Measurements from ENCODE around the gene LYPD6. TPM values are rescaled to one million over a fixed set of nuclear protein-coding genes. Genes with fewer than 3 reads are reported as not detected.

The LYPD6 gene
- total and polyA plus RNA-seq, 2 donors (not counting 1 experiment from before 2014, with no cell fraction given): not detected

DNA sequence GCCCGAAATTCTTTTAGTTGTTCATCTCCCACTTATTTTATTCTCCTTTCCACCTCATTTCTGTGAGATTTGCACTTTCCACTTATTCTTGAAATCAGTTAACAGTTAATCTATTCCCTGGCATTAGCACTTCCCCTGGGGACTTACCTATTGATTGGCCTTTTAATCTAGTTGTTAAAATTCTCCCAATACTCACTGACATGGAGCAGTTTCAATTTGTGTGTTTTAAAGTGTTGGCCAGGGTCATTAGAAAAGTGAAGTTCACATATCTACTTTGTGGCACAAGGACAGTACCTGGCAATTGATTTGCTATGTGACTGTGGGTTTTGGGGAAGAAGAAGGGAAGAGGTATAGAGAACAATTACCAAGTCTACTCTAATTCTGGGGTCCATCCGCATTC is 83.1 kb downstream of the LYPD6 start:
- DNase-seq (no peak), ATAC-seq (ENCODE audit: low read depth) (no peak)
- intact Hi-C loops (cut with micrococcal nuclease): no loop called here
- peaks cover 4% of the 10 kb centered on the region for H3K27me3 Mint-ChIP-seq
- Histone ChIP-seq H3K27ac (ENCODE audit: low read length in 2 of 2) (no peak overlapping the region), H3K9me3 (ENCODE audit: control extremely low read depth in 1 of 3, control insufficient read depth in 2 of 3, insufficient read depth in 1 of 3, low read length in 2 of 3) (no peaks in the 10 kb centered on the region), H2AFZ (ENCODE audit: insufficient read depth, low read depth, low read length, poor library complexity, severe bottlenecking) (no peak overlapping the region), H3K36me3 (replicated peaks in 1 of 2; ENCODE audit: control extremely low read depth in 1 of 2, control insufficient read depth in 1 of 2, extremely low read depth in 1 of 2, insufficient read depth in 2 of 2, low read length in 1 of 2) (no peaks in the 10 kb centered on the region), H3K79me2 (ENCODE audit: control insufficient read depth, insufficient read depth, low read length) (no peaks in the 10 kb centered on the region), H3K4me3 (ENCODE audit: control extremely low read depth in 1 of 5, extremely low read depth in 1 of 5, insufficient read depth in 1 of 5, low read depth in 2 of 5, low read length in 4 of 5) (no peak overlapping the region), H3K4me2 (replicated peaks; ENCODE audit: low read depth, low read length, poor library complexity, severe bottlenecking) (no peak overlapping the region), H3K4me1 (ENCODE audit: control insufficient read depth in 2 of 2, insufficient read depth in 2 of 2, low read length in 2 of 2) (no peaks in the 10 kb centered on the region), H3K9ac (ENCODE audit: low read length) (no peak overlapping the region), H3K27me3 (replicated peaks in 1 of 4; ENCODE audit: control extremely low read depth in 1 of 4, control insufficient read depth in 3 of 4, insufficient read depth in 4 of 4, low read length in 3 of 4) (no peaks in the 10 kb centered on the region), H4K20me1 (ENCODE audit: control insufficient read depth, insufficient read depth, low read length, poor library complexity, severe bottlenecking) (no peaks in the 10 kb centered on the region)
- TF ChIP-seq EZH2 (IDR thresholded peaks at IDR 0.05; ENCODE audit: borderline replicate concordance, insufficient read depth, low read depth, low read length, poor library complexity, severe bottlenecking): no peak
- TF ChIP-seq CTCF (IDR thresholded peaks at IDR 0.05): no peak
- POLR2A ChIA-PET: no interaction called here
- H3K27ac Mint-ChIP-seq: no peak overlapping the region
- no peaks in the 10 kb centered on the region for H3K9me3 Mint-ChIP-seq (ENCODE audit: insufficient read depth)
- H3K4me1 Mint-ChIP-seq: no peaks in the 10 kb centered on the region
- WGBS (ENCODE audit: insufficient coverage): 100% methylated on average over 1 of the region's 2 CpGs
- H3K4me3 Mint-ChIP-seq: no peak overlapping the region
- CTCF ChIA-PET: no interaction called here

DNA sequence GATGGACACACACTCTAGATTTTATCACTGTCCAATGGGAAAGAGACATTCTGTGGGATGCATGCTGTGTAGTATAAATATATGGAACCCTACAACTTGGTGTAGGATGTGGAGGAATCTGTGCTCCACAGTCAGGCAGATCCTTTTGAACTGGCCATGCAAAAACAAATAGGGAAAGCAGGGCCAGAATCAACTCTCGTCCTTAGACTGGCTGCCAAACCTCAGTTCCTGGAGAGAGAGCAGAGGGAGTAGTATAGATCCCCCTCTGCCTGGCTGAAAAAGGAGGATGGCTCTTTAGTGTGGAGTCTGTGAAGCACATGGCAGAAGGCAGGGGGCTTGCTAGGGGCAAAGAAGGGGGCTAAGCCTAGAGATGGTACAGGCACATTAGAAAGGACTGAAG is 84.7 kb downstream of the LYPD6 start:
- Histone ChIP-seq H3K4me1 (ENCODE audit: control insufficient read depth in 2 of 2, insufficient read depth in 2 of 2, low read length in 2 of 2) (no peaks in the 10 kb centered on the region), H3K4me3 (ENCODE audit: control extremely low read depth in 1 of 5, extremely low read depth in 1 of 5, insufficient read depth in 1 of 5, low read depth in 2 of 5, low read length in 4 of 5) (no peak overlapping the region), H2AFZ (ENCODE audit: insufficient read depth, low read depth, low read length, poor library complexity, severe bottlenecking) (no peak overlapping the region), H3K9ac (ENCODE audit: low read length) (no peak overlapping the region), H4K20me1 (ENCODE audit: control insufficient read depth, insufficient read depth, low read length, poor library complexity, severe bottlenecking) (no peaks in the 10 kb centered on the region), H3K79me2 (ENCODE audit: control insufficient read depth, insufficient read depth, low read length) (no peaks in the 10 kb centered on the region), H3K27ac (ENCODE audit: low read length in 2 of 2) (no peak overlapping the region), H3K9me3 (ENCODE audit: control extremely low read depth in 1 of 3, control insufficient read depth in 2 of 3, insufficient read depth in 1 of 3, low read length in 2 of 3) (no peaks in the 10 kb centered on the region), H3K36me3 (replicated peaks in 1 of 2; ENCODE audit: control extremely low read depth in 1 of 2, control insufficient read depth in 1 of 2, extremely low read depth in 1 of 2, insufficient read depth in 2 of 2, low read length in 1 of 2) (no peaks in the 10 kb centered on the region), H3K4me2 (replicated peaks; ENCODE audit: low read depth, low read length, poor library complexity, severe bottlenecking) (no peak overlapping the region), H3K27me3 (replicated peaks in 1 of 4; ENCODE audit: control extremely low read depth in 1 of 4, control insufficient read depth in 3 of 4, insufficient read depth in 4 of 4, low read length in 3 of 4) (no peaks in the 10 kb centered on the region)
- Mint-ChIP-seq H3K4me3 (no peak overlapping the region), H3K27me3 (peaks cover 4% of the 10 kb centered on the region), H3K4me1 (no peaks in the 10 kb centered on the region), H3K9me3 (ENCODE audit: insufficient read depth) (no peaks in the 10 kb centered on the region), H3K27ac (no peak overlapping the region)
- DNase-seq: no peak
- CTCF ChIA-PET: no interaction called here
- no peak for TF ChIP-seq CTCF (IDR thresholded peaks at IDR 0.05)
- no peak for TF ChIP-seq EZH2 (IDR thresholded peaks at IDR 0.05; ENCODE audit: borderline replicate concordance, insufficient read depth, low read depth, low read length, poor library complexity, severe bottlenecking)
- ATAC-seq (ENCODE audit: low read depth): no peak
- WGBS (ENCODE audit: insufficient coverage): 100% methylated on average over 1 of the region's 1 CpG
- intact Hi-C loops (cut with micrococcal nuclease): no loop called here
- POLR2A ChIA-PET: no interaction called here
